ENCODE measurements around the gene CCDC32.

Gene CCDC32

GRCh38 chr15:40511472-40512133 is 53.2 kb downstream of the CCDC32 start:
- no peak for DNase-seq

- DNase-seq, result no peak
Observed at GRCh38 chr15:40511093-40511471, 53.8 kb downstream of the CCDC32 start.

- no peak for DNase-seq
Observed at GRCh38 chr15:40510201-40510600, 54.6 kb downstream of the CCDC32 start.

GRCh38 chr15:40508216-40508615 is 56.6 kb downstream of the CCDC32 start:
- DNase-seq, result no peak

- DNase-seq, result peak; percentile 61
Observed at GRCh38 chr15:40506964-40507571, 57.8 kb downstream of the CCDC32 start.
